SK-N-DZ (cell line): Measurements from ENCODE around the gene TOPORS. TPM values are rescaled to one million over a fixed set of nuclear protein-coding genes. Genes with fewer than 3 reads are reported as not detected.
"Not testable (repeated sequence)": the region's sequence is repeated elsewhere in the genome, so short reads cannot be mapped to it uniquely, and the experiment has no call there.

Source experiments
- DNase-seq: peaks from one replicate; pipeline ENCODE4 v3.0.0-alpha.2; 2015; ENCODE audit warnings: low spot score
- polyA plus RNA-seq, 2 experiments: library from polyadenylated mRNA; depleted of rRNA; stranded (reverse); fragments of >200 nt; gene quantifications; 2 replicates each; pipeline ENCODE4 v1.2.3, GENCODE V29; 2014

TOPORS gene
- 10.8 and 12.8 TPM in 2 replicates for polyA plus RNA-seq (2014; cell fraction: cytosol; rRNA removed)
- 9.7 and 10.1 TPM in 2 replicates for polyA plus RNA-seq (2014; cell fraction: nucleus; rRNA removed)

- DNase-seq: peak; percentile 87
Measured at GRCh38 chr9:32552172-32552872, at the start of gene TOPORS, which contains the start of gene SMIM27. Gene TOPORS (minus strand): TSS chr9:32552586. CDS start chr9:32552436, 150 bp downstream. Gene SMIM27 (plus strand): TSS chr9:32552327. CDS start chr9:32552435, 108 bp downstream.

DNA sequence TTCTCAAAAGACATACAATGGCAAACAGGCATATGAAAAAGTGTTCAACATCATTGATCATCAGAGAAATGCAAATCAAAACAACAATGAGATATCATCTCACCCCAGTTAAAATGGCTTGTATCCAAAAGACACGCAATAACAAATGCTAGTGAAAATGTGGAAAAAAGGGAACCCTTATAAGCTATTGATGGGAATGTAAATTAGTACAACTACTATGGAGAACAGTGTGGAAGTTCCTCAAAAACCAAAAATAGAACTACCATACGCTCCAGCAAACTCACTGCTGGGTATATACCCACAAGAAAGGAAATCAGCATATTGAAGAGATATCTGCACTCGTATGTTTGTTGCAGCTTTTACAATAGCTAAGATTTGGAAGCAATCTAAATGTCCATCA lies 46.6 kb upstream of the TOPORS start:
- not testable (repeated sequence) for DNase-seq

GRCh38 chr9:32596936-32597335 lies 44.5 kb upstream of the TOPORS start:
- DNase-seq: no peak

- no peak for DNase-seq
Measured at GRCh38 chr9:32596096-32596865, 43.9 kb upstream of the TOPORS start.

- no peak for DNase-seq
Measured at GRCh38 chr9:32590898-32591297, 38.5 kb upstream of the TOPORS start.

DNA sequence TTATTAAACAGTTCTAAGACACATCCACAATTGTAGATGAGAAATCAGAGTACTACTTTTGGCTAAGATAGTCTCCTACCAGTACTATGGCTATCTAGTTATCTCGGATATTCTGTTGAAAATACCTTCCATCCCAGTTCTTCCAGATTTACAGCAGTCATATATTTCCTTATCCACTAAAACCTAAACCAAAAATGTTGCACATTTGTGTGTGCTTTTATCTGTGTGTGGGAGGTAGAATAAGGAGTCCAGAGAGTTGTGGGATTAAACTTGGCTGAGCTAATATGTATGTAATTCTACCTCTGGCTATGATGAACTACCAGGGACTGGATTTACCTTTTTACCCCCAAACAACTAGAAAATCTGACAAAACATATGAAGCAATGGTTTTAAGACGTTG lies 38.1 kb upstream of the TOPORS start:
- DNase-seq: no peak

- DNase-seq: no peak
Measured at GRCh38 chr9:32589083-32589723, 36.8 kb upstream of the TOPORS start.

DNA sequence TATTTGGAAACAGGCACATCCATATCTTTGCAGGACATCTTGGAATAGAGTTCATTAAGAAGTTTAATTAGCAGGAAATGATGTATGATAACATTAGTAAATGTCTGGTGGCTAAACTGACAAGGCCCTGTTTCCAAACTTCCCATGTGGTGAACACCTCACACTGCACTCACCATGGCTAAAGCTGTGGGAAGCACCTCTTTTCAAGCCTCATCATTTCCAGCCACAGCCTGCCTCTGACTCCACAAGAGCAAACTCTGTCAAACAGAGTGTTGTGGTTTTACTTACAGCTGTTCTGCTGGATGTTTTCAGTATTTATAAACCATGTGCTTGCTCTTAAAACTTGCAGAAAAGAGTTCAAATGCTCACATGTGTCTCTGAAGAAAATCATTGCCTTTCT lies 35.5 kb upstream of the TOPORS start:
- no peak for DNase-seq

DNA sequence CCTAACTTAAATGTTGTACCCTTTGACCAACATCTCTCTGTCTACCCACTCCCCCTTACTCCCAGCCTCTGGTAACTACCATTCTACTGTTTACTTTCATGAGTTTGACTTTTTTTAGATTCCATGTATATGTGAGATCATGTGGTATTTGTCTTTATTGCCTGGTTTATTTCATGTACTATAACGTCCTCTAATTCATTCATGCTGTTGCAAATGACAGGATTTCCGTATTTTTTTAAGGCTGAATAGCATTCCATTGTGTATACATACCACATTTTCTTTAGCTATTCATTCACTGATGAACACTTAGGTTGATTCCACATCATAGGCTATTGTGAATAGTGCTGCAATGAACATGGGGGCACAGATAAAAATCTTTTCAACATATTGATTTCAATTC lies 32.4 kb upstream of the TOPORS start:
- no peak for DNase-seq

- DNase-seq: peak; percentile 66
Measured at GRCh38 chr9:32581512-32582143, 29.2 kb upstream of the TOPORS start.

GRCh38 chr9:32580631-32581300 lies 28.4 kb upstream of the TOPORS start:
- peak; percentile 11 for DNase-seq

GRCh38 chr9:32579706-32580331 lies 27.4 kb upstream of the TOPORS start:
- DNase-seq: peak; percentile 57

- DNase-seq: no peak
Measured at GRCh38 chr9:32578976-32579375, 26.6 kb upstream of the TOPORS start.

- no peak for DNase-seq
Measured at GRCh38 chr9:32577316-32577715, 24.9 kb upstream of the TOPORS start.

- no peak for DNase-seq
Measured at GRCh38 chr9:32574858-32575257, 22.5 kb upstream of the TOPORS start.

DNA sequence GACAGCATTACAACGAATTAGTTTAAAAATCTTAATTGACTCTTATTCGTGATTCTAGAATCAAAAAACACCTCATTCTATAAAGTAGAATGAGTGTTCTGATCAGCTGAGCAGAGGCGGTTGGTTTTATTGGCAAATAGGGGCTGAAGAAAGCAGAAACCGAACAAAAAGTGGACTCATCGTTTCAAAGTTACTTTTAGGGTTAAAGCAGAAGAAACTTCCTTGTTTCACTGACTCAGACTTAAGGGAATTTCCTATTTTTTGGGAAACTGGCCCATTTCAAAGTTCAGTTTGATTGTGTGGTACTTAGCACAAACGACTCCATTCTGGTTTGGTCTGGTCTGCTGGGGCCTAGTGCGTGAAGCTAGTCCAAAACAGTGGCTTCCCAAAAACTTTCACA lies 21.4 kb upstream of the TOPORS start:
- DNase-seq: no peak

DNA sequence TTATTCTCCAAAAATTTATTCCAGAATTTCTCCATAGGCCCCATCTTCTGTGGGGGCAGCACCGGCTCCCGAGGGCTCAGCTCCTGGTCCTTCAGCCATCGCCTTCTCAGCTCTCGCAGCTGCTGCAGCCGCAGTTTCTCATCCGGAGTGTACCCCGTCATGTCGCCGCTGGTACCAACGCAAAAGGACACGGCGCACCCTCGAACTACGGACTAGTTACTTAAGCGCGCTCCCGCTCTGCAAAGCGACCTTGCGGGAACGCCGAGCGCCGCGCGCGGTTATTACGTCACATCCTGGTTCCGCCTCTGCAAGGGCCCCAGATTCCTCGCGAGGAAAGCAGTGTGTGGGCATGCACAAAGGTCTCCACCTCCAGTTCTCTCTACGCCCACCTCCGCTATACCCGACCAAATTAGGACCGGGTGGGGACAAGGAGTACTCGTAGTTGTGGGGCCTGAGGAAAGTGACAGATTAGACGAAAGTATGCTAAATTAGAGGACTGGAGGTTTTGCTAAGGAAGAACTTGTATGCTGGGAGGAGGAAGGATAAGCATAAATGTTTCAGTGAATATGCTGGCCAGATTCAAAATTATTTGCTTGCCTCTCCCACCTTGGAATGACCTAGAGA lies 20.6 kb upstream of the TOPORS start, which contains the start of gene NDUFB6:
TSS of gene NDUFB6 (minus strand) at position 260 of the 624 bp plus-strand sequence. CDS start at position 161, 99 bp downstream.
- DNase-seq: peak; percentile 91

DNA sequence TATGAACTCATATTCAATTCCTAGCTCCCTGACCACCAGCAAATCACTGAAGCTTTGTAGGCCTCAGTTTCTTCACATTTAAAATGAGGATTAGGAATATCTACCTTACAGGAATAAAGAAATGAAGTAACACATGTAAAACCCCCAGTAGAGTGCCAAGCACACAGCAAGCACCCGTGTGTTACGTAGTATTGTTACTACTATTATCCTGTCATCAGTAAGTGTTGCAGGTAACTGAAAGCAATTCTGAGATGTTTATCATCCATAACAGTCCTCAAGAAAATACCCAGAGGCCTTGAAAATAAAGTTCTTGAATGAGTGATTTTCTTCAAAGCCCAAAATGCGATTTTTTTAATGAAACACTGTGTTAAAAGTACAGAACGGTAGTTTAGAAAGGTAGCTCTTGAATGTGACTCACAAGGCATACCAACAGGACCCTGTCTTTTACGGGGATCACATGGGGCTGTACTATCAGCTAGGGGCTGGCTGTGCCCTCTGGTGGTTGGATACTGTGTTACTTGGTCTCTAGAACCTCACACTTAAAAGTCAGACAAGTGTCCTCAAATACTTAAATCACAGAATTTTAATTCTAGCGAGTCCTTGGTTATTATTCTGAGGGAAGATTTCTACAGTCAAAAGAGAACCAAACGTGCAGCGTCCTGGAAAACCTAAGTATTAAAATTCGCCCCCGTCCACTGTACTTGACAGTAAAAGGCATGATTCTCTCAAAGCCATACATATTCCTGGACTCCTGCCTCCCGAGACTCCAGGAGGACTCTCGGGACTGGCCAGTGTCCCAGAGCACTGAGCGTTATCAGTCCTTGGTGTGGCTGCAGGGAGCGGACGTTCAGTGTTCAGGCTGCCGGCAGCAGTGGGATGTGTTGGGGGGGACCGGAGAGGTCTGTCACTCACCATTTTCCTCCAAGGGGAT lies 19.8 kb upstream of the TOPORS start:
- peak; percentile 74 for DNase-seq

DNA sequence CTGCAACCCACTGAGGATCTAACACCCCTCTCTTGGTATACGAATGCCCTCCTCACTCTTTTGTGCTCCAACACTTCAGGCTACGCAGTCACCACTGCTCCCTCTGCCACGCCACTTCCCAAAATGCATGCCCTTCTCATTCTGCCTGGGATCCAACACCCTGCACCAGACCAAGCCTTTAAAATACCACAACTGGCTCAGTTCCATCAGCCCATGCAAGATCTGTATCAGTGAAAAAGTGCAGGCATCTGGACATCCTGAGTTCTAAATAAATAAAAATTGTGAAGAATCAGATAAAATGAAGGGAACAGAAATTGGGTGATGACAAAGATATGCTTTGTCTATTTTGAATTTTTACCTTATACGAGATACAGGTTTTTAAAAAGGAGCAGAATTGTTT lies 17.9 kb upstream of the TOPORS start:
- no peak for DNase-seq
